Measurements from ENCODE around the gene CARS2.
"Not testable (repeated sequence)": the region's sequence is repeated elsewhere in the genome, so short reads cannot be mapped to it uniquely, and the experiment has no call there.

The CARS2 gene

GRCh38 chr13:110636053-110636475, 69.9 kb downstream of the CARS2 start:
- no peak for TF ChIP-seq CTCF (conservative IDR thresholded peaks at IDR 0.05)
- TF ChIP-seq ZFX (IDR thresholded peaks at IDR 0.05), result no peak
- no peak overlapping the region for H3K27ac ChIP-seq

- TF ChIP-seq ZFX (IDR thresholded peaks at IDR 0.05) (no peak), CTCF (conservative IDR thresholded peaks at IDR 0.05) (no peak)
- H3K27ac ChIP-seq, result no peak overlapping the region
Observed at GRCh38 chr13:110635405-110636002, 70.4 kb downstream of the CARS2 start.

DNA sequence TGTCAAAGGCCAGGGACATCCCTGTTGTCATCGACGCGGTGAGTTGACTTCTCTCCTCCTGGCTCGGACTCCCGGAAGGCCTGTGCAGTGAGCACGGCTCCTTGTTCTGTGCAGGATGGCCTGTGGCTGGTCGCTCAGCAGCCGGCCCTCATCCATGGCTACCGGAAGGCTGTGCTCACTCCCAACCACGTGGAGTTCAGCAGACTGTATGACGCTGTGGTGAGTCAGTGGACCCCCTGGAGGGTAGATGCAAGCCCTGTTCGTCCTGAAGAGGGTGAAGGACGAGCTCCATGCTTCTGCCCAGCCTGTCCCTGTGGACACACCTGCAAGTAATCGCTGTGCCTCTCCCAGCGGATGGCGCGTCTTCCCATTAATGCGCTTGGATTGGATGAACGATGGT, 71.4 kb downstream of the CARS2 start:
- no peak for TF ChIP-seq ZFX (IDR thresholded peaks at IDR 0.05)
- no peak for TF ChIP-seq CTCF (conservative IDR thresholded peaks at IDR 0.05)
- H3K27ac ChIP-seq, result no peak overlapping the region

DNA sequence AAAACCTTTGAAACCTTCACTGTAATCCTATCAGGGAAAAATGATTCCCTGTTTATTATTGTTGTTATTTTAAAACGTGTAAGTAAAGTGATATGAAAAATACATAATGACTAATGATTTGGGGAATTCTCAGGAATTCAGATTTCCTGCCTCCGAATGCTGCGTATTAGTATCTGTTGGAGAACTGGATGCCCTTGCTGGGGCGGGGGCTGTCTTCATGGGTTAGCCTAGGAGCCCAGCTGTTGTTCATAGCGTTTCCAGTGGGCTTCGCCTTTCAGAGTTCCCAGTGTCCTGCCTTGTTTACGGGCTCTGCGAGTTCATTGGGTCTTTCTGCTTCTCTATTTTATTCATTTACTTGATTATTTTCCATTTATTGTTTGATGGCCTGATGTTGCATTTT, 72.1 kb downstream of the CARS2 start:
- H3K27ac ChIP-seq, result no peak overlapping the region
- no peak for TF ChIP-seq ZFX (IDR thresholded peaks at IDR 0.05)
- no peak for TF ChIP-seq CTCF (conservative IDR thresholded peaks at IDR 0.05)

DNA sequence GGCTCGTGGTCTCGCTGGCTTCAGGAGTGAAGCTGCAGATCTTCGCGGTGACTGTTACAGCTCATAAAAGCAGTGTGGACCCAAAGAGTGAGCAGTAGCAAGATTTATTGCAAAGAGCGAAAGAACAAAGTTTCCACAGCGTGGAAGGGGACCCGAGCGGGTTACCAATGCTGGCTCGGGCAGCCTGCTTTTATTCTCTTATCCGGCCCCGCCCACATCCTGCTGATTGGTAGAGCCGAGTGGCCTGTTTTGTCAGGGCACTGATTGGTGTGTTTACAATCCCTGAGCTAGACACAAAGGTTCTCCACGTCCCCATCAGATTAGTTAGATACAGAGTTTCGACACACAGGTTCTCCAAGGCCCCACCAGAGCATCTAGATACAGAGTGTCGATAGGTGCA, 73.7 kb downstream of the CARS2 start:
- H3K27ac ChIP-seq, result not testable (repeated sequence)

GRCh38 chr13:110630566-110631119, 75.3 kb downstream of the CARS2 start:
- TF ChIP-seq ZFX (IDR thresholded peaks at IDR 0.05) (no peak), CTCF (conservative IDR thresholded peaks at IDR 0.05) (no peak)
- H3K27ac ChIP-seq, result no peak overlapping the region

- TF ChIP-seq ZFX (IDR thresholded peaks at IDR 0.05) (no peak), CTCF (conservative IDR thresholded peaks at IDR 0.05) (no peak)
- no peak overlapping the region for H3K27ac ChIP-seq
Observed at GRCh38 chr13:110629735-110630134, 76.2 kb downstream of the CARS2 start.

All from C4-2B (cell line).